Right atrium auricular region (tissue), 2 donors: ENCODE measurements around the gene LMAN2L. TPM values are rescaled to one million over a fixed set of nuclear protein-coding genes. Genes with fewer than 3 reads are reported as not detected.

Experiments used
- total RNA-seq, 2 donors: library from RNA; depleted of rRNA; stranded (reverse); fragments of >200 nt; gene quantifications; one replicate each; pipeline ENCODE4 v1.1.0, GENCODE V29; 2016

Gene LMAN2L
- total RNA-seq, 2 donors from 2014 or later: 13.6 to 15.6 TPM

Other genes with a start within 250 kb of the LMAN2L start
- not detected for gene NEURL3, start 234.7 kb downstream of the LMAN2L start, total RNA-seq
- gene ARID5A, start 203.3 kb downstream of the LMAN2L start, total RNA-seq: 10 to 100 TPM; 17.1 to 52.6 TPM
- gene KANSL3, start 101.8 kb downstream of the LMAN2L start, total RNA-seq: 10 to 100 TPM; 27.3 to 29.4 TPM
- not detected for gene FER1L5, start 97.3 kb downstream of the LMAN2L start, total RNA-seq
- 10 to 100 TPM; 22.1 to 22.2 TPM for gene CNNM4, start 20.8 kb upstream of the LMAN2L start, total RNA-seq
- 1 to 10 TPM; 4.2 to 7.9 TPM for gene CNNM3, start 76.2 kb upstream of the LMAN2L start, total RNA-seq
- 10 to 100 TPM in 1 of 2 donors, 1 to 10 TPM in 1; 9.3 to 23.0 TPM for gene ANKRD23, start 104.0 kb upstream of the LMAN2L start, total RNA-seq
- 10 to 100 TPM in 1 of 2 donors, 1 to 10 TPM in 1; 8.7 to 12.2 TPM for gene ANKRD39, start 118.0 kb upstream of the LMAN2L start, total RNA-seq
- gene SEMA4C, start 130.0 kb upstream of the LMAN2L start, total RNA-seq: 10 to 100 TPM; 12.0 to 23.3 TPM
- not detected for gene FAM178B, start 246.5 kb upstream of the LMAN2L start, total RNA-seq